NCI-H1092 (cell line): ENCODE results near the gene NXPH2.

Experiments used
- DNase-seq: peaks from one replicate; lab custom pipeline; 2025; lab: John Stamatoyannopoulos, UW

The NXPH2 gene

GRCh38 chr2:138637061-138637460, 143.1 kb downstream of the NXPH2 start:
- no peak for DNase-seq

- DNase-seq: no peak
Observed at GRCh38 chr2:138633049-138633448, 147.1 kb downstream of the NXPH2 start.

GRCh38 chr2:138632066-138632620, 148.0 kb downstream of the NXPH2 start:
- DNase-seq: no peak

- DNase-seq: no peak
Observed at GRCh38 chr2:138630164-138630563, 150.0 kb downstream of the NXPH2 start.

GRCh38 chr2:138626148-138626547, 154.0 kb downstream of the NXPH2 start:
- no peak for DNase-seq

GRCh38 chr2:138622613-138623012, 157.6 kb downstream of the NXPH2 start:
- DNase-seq: no peak

- DNase-seq: no peak
Observed at GRCh38 chr2:138621139-138621538, 159.1 kb downstream of the NXPH2 start.

GRCh38 chr2:138620431-138620830, 159.8 kb downstream of the NXPH2 start:
- DNase-seq: no peak
